NT2/D1 (cell line): ENCODE measurements around the gene NANP.

Source experiments
- SUZ12 ChIP-seq: IDR thresholded peaks from 2 replicates; pipeline ENCODE4 v1.6.1; 2011; ENCODE audit not compliant: insufficient read length, insufficient read depth; ENCODE audit errors: extremely low read depth
- YY1 ChIP-seq: IDR thresholded peaks from 2 replicates; pipeline ENCODE4 v1.6.1; 2011; ENCODE audit not compliant: insufficient read length, insufficient read depth

GRCh38 chr20:25637247-25637646 is 13.4 kb upstream of the NANP start:
- TF ChIP-seq YY1: no peak
- no peak for TF ChIP-seq SUZ12
